ENCODE results near the gene CALCOCO1.

The CALCOCO1 gene

GRCh38 chr12:53736592-53736991 is 9.3 kb upstream of the CALCOCO1 start:
- H3K36me3 ChIP-seq (ENCODE audit: control insufficient read depth, low read length) = no peaks in the 10 kb centered on the region
- H3K4me1 ChIP-seq (ENCODE audit: control insufficient read depth, low read length) = peaks cover 15% of the 10 kb centered on the region
- no peak overlapping the region for H3K27ac ChIP-seq (ENCODE audit: low read depth, low read length)
- H4K20me1 ChIP-seq (ENCODE audit: control insufficient read depth, insufficient read depth, low read depth, low read length) = no peaks in the 10 kb centered on the region
- H3K4me3 ChIP-seq (ENCODE audit: low read length) = no peak overlapping the region
- peaks cover 4% of the 10 kb centered on the region; the same call in 1 of the 2 replicates for H3F3A ChIP-seq (ENCODE audit: control insufficient read depth, insufficient read depth)
- H3K79me2 ChIP-seq (ENCODE audit: control insufficient read depth, low read length) = no peaks in the 10 kb centered on the region
- no peak overlapping the region for H3K4me2 ChIP-seq (ENCODE audit: low read length)
- peaks cover 42% of the 10 kb centered on the region for H3K27me3 ChIP-seq (ENCODE audit: control insufficient read depth, low read length)
- TF ChIP-seq, protein P1, sequence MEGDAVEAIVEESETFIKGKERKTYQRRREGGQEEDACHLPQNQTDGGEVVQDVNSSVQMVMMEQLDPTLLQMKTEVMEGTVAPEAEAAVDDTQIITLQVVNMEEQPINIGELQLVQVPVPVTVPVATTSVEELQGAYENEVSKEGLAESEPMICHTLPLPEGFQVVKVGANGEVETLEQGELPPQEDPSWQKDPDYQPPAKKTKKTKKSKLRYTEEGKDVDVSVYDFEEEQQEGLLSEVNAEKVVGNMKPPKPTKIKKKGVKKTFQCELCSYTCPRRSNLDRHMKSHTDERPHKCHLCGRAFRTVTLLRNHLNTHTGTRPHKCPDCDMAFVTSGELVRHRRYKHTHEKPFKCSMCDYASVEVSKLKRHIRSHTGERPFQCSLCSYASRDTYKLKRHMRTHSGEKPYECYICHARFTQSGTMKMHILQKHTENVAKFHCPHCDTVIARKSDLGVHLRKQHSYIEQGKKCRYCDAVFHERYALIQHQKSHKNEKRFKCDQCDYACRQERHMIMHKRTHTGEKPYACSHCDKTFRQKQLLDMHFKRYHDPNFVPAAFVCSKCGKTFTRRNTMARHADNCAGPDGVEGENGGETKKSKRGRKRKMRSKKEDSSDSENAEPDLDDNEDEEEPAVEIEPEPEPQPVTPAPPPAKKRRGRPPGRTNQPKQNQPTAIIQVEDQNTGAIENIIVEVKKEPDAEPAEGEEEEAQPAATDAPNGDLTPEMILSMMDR (IDR thresholded peaks at IDR 0.05; ENCODE audit: low read depth, low read length, poor library complexity, severe bottlenecking) = no peak
- no peak for TF ChIP-seq EZH2phosphoT487 (IDR thresholded peaks at IDR 0.05; ENCODE audit: borderline replicate concordance, low read length)
- no peaks in the 10 kb centered on the region for H3K9me2 ChIP-seq (replicated peaks; ENCODE audit: control insufficient read depth, low read length)
- H3K9me3 ChIP-seq (ENCODE audit: control insufficient read depth, insufficient read depth, low read length) = no peaks in the 10 kb centered on the region

DNA sequence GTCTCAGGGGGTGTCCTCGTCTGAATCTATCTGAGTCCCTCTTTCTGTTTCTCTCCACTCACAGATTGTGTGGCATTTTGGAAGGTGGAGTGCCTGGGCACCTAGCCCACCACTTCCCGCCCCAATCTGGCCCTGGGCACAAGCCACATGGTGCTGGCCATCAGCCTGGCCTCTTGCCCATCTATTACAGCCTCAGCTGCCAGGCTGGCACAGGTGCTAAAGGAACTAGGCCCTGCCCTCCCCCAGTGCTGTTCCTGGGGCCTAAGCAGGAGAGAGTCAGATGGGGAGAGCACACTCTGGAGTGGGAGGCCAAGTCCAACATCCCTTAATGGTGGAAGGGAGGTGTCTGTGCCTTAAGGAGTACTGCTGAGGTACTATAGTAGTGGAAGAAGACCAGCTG is 8.3 kb upstream of the CALCOCO1 start:
- H3K27ac ChIP-seq (ENCODE audit: low read depth, low read length) = no peak overlapping the region
- H3K9me2 ChIP-seq (replicated peaks; ENCODE audit: control insufficient read depth, low read length) = no peaks in the 10 kb centered on the region
- no peaks in the 10 kb centered on the region for H3K9me3 ChIP-seq (ENCODE audit: control insufficient read depth, insufficient read depth, low read length)
- H3K4me1 ChIP-seq (ENCODE audit: control insufficient read depth, low read length) = peaks cover 15% of the 10 kb centered on the region
- no peaks in the 10 kb centered on the region for H3K79me2 ChIP-seq (ENCODE audit: control insufficient read depth, low read length)
- TF ChIP-seq EZH2phosphoT487 (IDR thresholded peaks at IDR 0.05; ENCODE audit: borderline replicate concordance, low read length) = no peak
- TF ChIP-seq, protein P1 (IDR thresholded peaks at IDR 0.05; ENCODE audit: low read depth, low read length, poor library complexity, severe bottlenecking) = no peak
- no peak overlapping the region for H3K4me2 ChIP-seq (ENCODE audit: low read length)
- H3K4me3 ChIP-seq (ENCODE audit: low read length) = no peak overlapping the region
- H3K36me3 ChIP-seq (ENCODE audit: control insufficient read depth, low read length) = no peaks in the 10 kb centered on the region
- peaks cover 42% of the 10 kb centered on the region for H3K27me3 ChIP-seq (ENCODE audit: control insufficient read depth, low read length)
- peaks cover 4% of the 10 kb centered on the region; the same call in 1 of the 2 replicates for H3F3A ChIP-seq (ENCODE audit: control insufficient read depth, insufficient read depth)
- H4K20me1 ChIP-seq (ENCODE audit: control insufficient read depth, insufficient read depth, low read depth, low read length) = no peaks in the 10 kb centered on the region

DNA sequence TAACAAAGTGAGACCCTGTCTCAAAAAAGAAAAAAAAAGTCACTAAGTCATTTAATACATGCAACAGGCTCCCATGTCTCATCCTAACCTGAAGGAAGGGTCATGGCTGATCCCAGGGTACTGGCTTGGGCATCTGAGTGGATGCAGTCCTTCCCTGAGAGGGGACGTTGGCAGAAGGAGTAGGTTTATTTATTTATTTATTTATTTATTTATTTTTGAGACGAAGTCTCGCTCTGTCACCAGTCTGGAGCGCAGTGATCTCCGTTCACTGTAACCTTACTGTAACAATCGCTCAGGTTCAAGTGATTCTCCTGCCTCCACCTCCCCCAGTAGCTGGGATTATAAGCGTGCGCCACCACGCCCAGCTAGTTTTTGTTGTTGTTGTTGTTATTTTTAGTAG is 7.2 kb upstream of the CALCOCO1 start:
- Histone ChIP-seq H3K9me2 (replicated peaks; ENCODE audit: control insufficient read depth, low read length) (no peaks in the 10 kb centered on the region), H3F3A (ENCODE audit: control insufficient read depth, insufficient read depth) (no peaks in the 10 kb centered on the region), H4K20me1 (ENCODE audit: control insufficient read depth, insufficient read depth, low read depth, low read length) (no peaks in the 10 kb centered on the region), H3K27me3 (ENCODE audit: control insufficient read depth, low read length) (peaks cover 40% of the 10 kb centered on the region), H3K36me3 (ENCODE audit: control insufficient read depth, low read length) (no peaks in the 10 kb centered on the region), H3K9me3 (ENCODE audit: control insufficient read depth, insufficient read depth, low read length) (no peaks in the 10 kb centered on the region), H3K4me1 (ENCODE audit: control insufficient read depth, low read length) (peaks cover 15% of the 10 kb centered on the region), H3K27ac (ENCODE audit: low read depth, low read length) (no peak overlapping the region), H3K79me2 (ENCODE audit: control insufficient read depth, low read length) (no peaks in the 10 kb centered on the region), H3K4me2 (ENCODE audit: low read length) (no peak overlapping the region), H3K4me3 (ENCODE audit: low read length) (no peak overlapping the region)
- TF ChIP-seq EZH2phosphoT487 (IDR thresholded peaks at IDR 0.05; ENCODE audit: borderline replicate concordance, low read length) = no peak
- TF ChIP-seq, protein P1 (IDR thresholded peaks at IDR 0.05; ENCODE audit: low read depth, low read length, poor library complexity, severe bottlenecking) = no peak
